ENCODE measurements around the gene EMC9.

DNA sequence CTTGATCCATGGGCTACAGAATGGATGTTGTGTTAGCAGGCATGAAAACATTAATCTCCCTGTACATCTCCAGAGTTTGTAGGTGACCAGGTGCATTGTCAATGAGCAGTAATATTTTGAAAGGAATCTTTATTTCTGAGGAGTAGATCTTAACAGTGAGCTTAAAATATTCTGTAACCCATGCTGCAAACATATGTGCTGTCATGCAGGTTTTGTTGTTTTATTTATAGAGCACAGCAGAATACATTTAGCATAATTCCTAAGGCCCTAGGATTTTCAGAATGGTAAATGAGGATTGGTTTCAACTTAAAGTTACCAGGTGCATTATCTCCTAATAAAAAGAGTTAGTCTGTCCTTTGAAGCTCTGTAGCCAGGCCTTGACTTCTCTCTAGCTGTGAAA is 14.5 kb downstream of the EMC9 start:
- TF ChIP-seq, protein P1, sequence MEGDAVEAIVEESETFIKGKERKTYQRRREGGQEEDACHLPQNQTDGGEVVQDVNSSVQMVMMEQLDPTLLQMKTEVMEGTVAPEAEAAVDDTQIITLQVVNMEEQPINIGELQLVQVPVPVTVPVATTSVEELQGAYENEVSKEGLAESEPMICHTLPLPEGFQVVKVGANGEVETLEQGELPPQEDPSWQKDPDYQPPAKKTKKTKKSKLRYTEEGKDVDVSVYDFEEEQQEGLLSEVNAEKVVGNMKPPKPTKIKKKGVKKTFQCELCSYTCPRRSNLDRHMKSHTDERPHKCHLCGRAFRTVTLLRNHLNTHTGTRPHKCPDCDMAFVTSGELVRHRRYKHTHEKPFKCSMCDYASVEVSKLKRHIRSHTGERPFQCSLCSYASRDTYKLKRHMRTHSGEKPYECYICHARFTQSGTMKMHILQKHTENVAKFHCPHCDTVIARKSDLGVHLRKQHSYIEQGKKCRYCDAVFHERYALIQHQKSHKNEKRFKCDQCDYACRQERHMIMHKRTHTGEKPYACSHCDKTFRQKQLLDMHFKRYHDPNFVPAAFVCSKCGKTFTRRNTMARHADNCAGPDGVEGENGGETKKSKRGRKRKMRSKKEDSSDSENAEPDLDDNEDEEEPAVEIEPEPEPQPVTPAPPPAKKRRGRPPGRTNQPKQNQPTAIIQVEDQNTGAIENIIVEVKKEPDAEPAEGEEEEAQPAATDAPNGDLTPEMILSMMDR (IDR thresholded peaks at IDR 0.05; ENCODE audit: low read length), result no peak
- TF ChIP-seq EZH2phosphoT487 (IDR thresholded peaks at IDR 0.05; ENCODE audit: low read length) (no peak), EZH2 (optimal IDR thresholded peaks at IDR 0.05; ENCODE audit: low read depth, low read length) (no peak)
